GM19372 (cell line): Measurements from ENCODE around the gene CHD5.
"Not testable (repeated sequence)": the region's sequence is repeated elsewhere in the genome, so short reads cannot be mapped to it uniquely, and the experiment has no call there.

Experiments used
- ATAC-seq: cut with Tn5 transposase; IDR thresholded peaks from one replicate; pipeline ENCODE4 v1.9.1; 2021; ENCODE audit warnings: mild to moderate bottlenecking, low read depth, moderate library complexity; ENCODE audit not compliant: unreplicated experiment

Gene CHD5

GRCh38 chr1:6180268-6180706 lies at the start of gene CHD5:
CHD5 (minus strand) TSS chr1:6180321; CDS start chr1:6180023, 298 bp downstream.
- ATAC-seq = no peak

- no peak for ATAC-seq
These were observed 45.5 kb upstream of the CHD5 start for GRCh38 chr1:6225651-6226050.

- ATAC-seq = no peak
These were observed 44.6 kb upstream of the CHD5 start for GRCh38 chr1:6224718-6225117.

GRCh38 chr1:6223617-6224016 lies 43.5 kb upstream of the CHD5 start:
- ATAC-seq = no peak

GRCh38 chr1:6222636-6223035 lies 42.5 kb upstream of the CHD5 start:
- no peak for ATAC-seq

GRCh38 chr1:6221210-6221784 lies 41.2 kb upstream of the CHD5 start:
- ATAC-seq = no peak

GRCh38 chr1:6220236-6220635 lies 40.1 kb upstream of the CHD5 start:
- ATAC-seq = no peak

- not testable (repeated sequence) for ATAC-seq
These were observed 39.5 kb upstream of the CHD5 start for GRCh38 chr1:6219641-6220040.

- no peak for ATAC-seq
These were observed 38.4 kb upstream of the CHD5 start for GRCh38 chr1:6218375-6219164.

GRCh38 chr1:6212193-6212959 lies 32.3 kb upstream of the CHD5 start:
- ATAC-seq = no peak

- ATAC-seq = no peak
These were observed 31.6 kb upstream of the CHD5 start for GRCh38 chr1:6211731-6212130.

GRCh38 chr1:6210591-6211355 lies 30.7 kb upstream of the CHD5 start:
- no peak for ATAC-seq

GRCh38 chr1:6209661-6210580 lies 29.8 kb upstream of the CHD5 start:
- ATAC-seq = no peak

GRCh38 chr1:6208723-6209660 lies 28.9 kb upstream of the CHD5 start:
- no peak for ATAC-seq

- ATAC-seq = no peak
These were observed 27.8 kb upstream of the CHD5 start for GRCh38 chr1:6207921-6208320.

GRCh38 chr1:6207075-6207885 lies 27.2 kb upstream of the CHD5 start:
- no peak for ATAC-seq

GRCh38 chr1:6206520-6206855 lies 26.4 kb upstream of the CHD5 start:
- no peak for ATAC-seq
